ENCODE data around the gene C6orf120. TPM values are rescaled to one million over a fixed set of nuclear protein-coding genes. Genes with fewer than 3 reads are reported as not detected.

C6orf120 gene
- total RNA-seq, 1 donor from 2014 or later: 14.0 TPM

GRCh38 chr6:169738204-169738975 is 36.5 kb downstream of the C6orf120 start:
- Histone ChIP-seq H3K36me3 (no peaks in the 10 kb centered on the region), H3K9me3 (replicated peaks) (no peaks in the 10 kb centered on the region), H3K27me3 (ENCODE audit: low read depth) (peaks cover 7% of the 10 kb centered on the region), H3K4me3 (no peak overlapping the region), H3K27ac (replicated peaks) (no peak overlapping the region), H3K4me1 (peaks cover 8% of the 10 kb centered on the region)
- DNase-seq: no peak
- intact Hi-C loops (cut with micrococcal nuclease): no loop called here
- TF ChIP-seq, protein P1, sequence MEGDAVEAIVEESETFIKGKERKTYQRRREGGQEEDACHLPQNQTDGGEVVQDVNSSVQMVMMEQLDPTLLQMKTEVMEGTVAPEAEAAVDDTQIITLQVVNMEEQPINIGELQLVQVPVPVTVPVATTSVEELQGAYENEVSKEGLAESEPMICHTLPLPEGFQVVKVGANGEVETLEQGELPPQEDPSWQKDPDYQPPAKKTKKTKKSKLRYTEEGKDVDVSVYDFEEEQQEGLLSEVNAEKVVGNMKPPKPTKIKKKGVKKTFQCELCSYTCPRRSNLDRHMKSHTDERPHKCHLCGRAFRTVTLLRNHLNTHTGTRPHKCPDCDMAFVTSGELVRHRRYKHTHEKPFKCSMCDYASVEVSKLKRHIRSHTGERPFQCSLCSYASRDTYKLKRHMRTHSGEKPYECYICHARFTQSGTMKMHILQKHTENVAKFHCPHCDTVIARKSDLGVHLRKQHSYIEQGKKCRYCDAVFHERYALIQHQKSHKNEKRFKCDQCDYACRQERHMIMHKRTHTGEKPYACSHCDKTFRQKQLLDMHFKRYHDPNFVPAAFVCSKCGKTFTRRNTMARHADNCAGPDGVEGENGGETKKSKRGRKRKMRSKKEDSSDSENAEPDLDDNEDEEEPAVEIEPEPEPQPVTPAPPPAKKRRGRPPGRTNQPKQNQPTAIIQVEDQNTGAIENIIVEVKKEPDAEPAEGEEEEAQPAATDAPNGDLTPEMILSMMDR (IDR thresholded peaks at IDR 0.05; ENCODE audit: borderline replicate concordance): no peak

DNA sequence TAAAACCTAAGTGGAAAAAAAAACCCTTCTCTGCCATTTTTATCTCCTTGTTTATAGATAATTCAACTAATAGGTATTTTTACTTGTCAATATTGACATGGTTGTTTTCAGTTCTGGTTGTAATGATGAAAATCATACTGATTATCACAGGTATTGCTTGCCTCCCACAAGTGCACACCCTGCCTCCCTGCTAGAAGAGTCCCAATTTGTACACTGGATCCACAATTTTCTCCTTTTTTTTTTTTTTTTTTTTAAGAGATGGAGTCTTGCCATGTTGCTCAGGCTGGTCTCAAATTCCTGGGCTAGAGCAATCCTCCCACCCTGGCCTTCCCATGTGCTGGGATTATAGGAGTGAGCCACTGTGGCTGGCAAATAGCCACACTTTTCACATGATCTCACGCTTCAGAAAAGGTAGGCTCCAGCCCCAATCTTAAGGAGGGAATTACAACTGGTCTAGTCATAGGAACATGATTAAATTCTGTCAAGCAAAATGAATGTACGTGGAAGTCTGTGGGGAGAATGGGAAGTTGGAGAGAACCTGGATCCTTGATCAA is 37.1 kb downstream of the C6orf120 start:
- DNase-seq: no peak
- intact Hi-C loops (cut with micrococcal nuclease): no loop called here
- H3K4me3 ChIP-seq: no peak overlapping the region
- no peaks in the 10 kb centered on the region for H3K9me3 ChIP-seq (replicated peaks)
- H3K4me1 ChIP-seq: peaks cover 8% of the 10 kb centered on the region
- peaks cover 7% of the 10 kb centered on the region for H3K27me3 ChIP-seq (ENCODE audit: low read depth)
- TF ChIP-seq, protein P1 (IDR thresholded peaks at IDR 0.05; ENCODE audit: borderline replicate concordance): no peak
- no peak overlapping the region for H3K27ac ChIP-seq (replicated peaks)
- no peaks in the 10 kb centered on the region for H3K36me3 ChIP-seq

DNA sequence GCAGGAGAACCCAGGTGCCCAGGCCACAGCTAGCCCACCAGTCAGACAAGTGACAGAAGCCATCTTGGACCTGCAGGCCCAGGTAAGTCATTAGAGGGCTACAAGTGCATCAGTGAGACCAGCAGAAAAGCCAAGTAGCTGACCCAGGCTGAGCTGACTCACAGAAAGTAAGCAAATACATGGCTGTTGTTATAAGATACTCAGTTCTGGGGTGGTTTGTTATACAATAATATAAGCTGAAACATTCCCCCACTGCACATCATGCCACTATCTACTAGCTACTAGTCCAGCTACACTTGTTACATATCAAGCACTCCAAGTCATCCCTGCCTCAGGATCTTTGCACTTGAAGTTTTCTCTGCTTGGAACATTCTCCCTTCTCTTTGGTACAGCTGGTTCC is 39.4 kb downstream of the C6orf120 start:
- H3K4me1 ChIP-seq: peaks cover 8% of the 10 kb centered on the region
- DNase-seq: no peak
- no peak overlapping the region for H3K4me3 ChIP-seq
- intact Hi-C loops (cut with micrococcal nuclease): no loop called here
- H3K27ac ChIP-seq (replicated peaks): no peak overlapping the region
- TF ChIP-seq, protein P1 (IDR thresholded peaks at IDR 0.05; ENCODE audit: borderline replicate concordance): no peak
- H3K27me3 ChIP-seq (ENCODE audit: low read depth): no peaks in the 10 kb centered on the region
- H3K9me3 ChIP-seq (replicated peaks): peaks cover 10% of the 10 kb centered on the region
- no peaks in the 10 kb centered on the region for H3K36me3 ChIP-seq

DNA sequence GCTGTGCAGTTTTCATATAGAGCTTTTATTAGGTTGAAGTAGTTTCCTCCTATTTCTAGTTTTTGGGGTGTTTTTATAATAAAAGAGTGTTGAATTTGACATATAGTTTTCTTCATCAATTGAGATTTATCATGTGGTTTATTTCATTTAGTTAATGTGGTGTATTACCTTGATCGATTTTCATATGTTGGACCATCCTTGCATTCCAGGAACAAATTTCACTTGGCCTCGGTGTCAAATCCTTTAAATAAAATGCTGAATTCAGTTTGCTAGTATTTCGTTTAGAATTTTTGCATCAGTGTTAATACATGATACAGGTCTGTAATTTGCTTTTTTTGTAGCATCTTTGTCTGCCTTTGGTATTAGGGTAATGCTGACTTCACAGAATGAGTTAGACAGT is 43.5 kb downstream of the C6orf120 start:
- DNase-seq: no peak
- H3K36me3 ChIP-seq: no peaks in the 10 kb centered on the region
- H3K9me3 ChIP-seq (replicated peaks): peaks cover 10% of the 10 kb centered on the region
- no peak overlapping the region for H3K27ac ChIP-seq (replicated peaks)
- H3K4me3 ChIP-seq: no peak overlapping the region
- peaks cover 8% of the 10 kb centered on the region for H3K4me1 ChIP-seq
- no peaks in the 10 kb centered on the region for H3K27me3 ChIP-seq (ENCODE audit: low read depth)
- intact Hi-C loops (cut with micrococcal nuclease): no loop called here
- TF ChIP-seq, protein P1 (IDR thresholded peaks at IDR 0.05; ENCODE audit: borderline replicate concordance): no peak

- Histone ChIP-seq H3K27ac (replicated peaks) (no peak overlapping the region), H3K27me3 (ENCODE audit: low read depth) (no peaks in the 10 kb centered on the region), H3K36me3 (no peaks in the 10 kb centered on the region), H3K4me1 (peaks cover 18% of the 10 kb centered on the region), H3K9me3 (replicated peaks) (peaks cover 10% of the 10 kb centered on the region), H3K4me3 (no peak overlapping the region)
- DNase-seq: no peak
- TF ChIP-seq, protein P1 (IDR thresholded peaks at IDR 0.05; ENCODE audit: borderline replicate concordance): no peak
- intact Hi-C loops (cut with micrococcal nuclease): no loop called here
Observed at GRCh38 chr6:169746556-169746955, 44.6 kb downstream of the C6orf120 start.

All from left ventricle myocardium inferior (tissue), 1 donor.